GM18858 (cell line): ENCODE measurements around the gene RSPO4.

ENCODE experiments used
- ATAC-seq: cut with Tn5 transposase; IDR thresholded peaks from one replicate; pipeline ENCODE4 v1.9.1; 2021; ENCODE audit not compliant: unreplicated experiment

The RSPO4 gene

DNA sequence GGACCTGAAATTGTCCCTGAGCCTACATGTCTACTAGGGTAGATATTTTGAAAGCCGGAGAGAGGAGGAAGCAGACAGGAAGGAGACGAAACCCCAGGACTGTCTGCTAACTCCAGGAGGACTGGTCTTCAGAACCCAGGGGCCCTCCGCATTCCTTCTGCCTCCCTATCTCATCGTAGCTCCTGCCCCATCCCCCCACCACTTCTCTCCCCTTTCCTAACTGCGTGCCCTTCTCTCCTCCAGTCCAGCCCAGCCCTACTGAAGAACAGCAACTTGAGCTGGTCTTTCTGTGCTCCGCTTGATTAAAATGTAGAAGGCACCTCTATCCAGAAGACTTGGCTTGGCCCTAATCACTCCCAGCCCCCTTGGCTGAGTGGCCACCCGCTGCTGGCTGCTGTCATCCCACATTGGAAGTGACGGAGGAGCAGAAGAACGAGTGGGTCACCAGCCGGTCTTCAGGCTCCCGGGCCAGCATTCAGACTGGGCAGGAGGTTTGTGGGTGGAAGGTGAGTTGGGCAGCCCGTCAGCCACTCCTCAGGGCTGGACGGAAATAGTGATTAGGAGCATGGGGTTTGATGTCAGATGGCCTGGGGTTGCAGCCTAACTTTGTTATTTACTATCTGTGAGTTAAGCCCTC lies 57.2 kb downstream of the RSPO4 start:
- ATAC-seq: no peak

DNA sequence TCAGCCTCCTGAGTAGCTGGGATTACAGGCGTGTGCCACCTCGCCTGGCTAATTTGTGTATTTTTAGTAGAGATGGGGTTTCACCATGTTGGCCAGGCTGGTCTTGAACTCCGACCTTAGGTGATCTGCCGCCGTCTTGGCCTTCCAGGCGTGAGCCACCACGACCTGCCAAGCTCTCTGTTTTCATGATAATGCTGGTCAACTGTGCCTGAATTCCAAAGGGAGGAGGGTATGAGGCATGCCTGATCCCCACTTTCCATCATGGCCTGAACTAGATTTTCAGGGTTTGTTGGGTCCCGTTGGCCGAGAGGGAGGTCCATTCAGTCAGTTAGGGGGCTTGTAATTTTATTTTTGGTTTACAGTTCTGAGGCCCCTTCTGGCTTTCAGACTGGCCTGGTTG lies 58.0 kb downstream of the RSPO4 start:
- ATAC-seq: no peak

DNA sequence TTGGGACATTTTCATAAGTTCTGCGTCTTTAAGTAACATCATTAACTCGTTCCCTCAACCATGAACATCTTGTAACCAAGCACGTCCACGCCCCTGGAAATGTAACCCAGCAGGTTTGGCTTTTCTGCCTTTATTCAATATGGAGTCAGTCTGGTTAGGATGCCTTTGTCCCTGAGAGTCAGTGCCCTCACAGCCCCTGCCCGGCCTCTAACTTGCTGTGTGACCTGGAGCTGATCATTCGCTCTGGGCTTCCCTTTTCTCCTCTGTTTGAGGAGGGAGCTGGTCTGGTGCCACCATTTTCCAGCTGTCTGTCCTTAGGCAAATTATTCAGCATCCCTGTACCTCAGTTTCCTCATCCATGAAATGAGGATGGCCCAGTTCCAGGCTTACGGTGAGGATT lies 59.5 kb downstream of the RSPO4 start:
- ATAC-seq: no peak

DNA sequence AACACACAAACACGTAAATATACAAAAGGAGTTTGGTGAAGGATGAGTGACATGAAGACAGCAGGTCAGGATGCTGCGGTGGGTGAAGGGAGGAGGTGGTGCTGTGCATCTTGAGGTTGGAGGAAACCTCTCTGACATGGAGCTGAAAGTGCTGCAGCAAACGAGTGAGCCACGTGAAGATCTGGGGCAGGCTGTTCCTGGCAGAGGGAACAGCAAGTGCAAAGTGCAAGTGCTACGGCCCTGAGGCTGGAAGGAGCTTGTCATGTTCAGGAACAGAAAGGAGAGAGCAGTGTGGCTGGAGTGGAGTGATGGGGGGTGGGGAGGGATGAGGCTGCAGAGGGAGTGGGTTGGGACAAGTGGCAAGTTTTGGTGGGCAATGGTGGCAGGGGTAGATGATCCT lies 61.2 kb downstream of the RSPO4 start:
- no peak for ATAC-seq

DNA sequence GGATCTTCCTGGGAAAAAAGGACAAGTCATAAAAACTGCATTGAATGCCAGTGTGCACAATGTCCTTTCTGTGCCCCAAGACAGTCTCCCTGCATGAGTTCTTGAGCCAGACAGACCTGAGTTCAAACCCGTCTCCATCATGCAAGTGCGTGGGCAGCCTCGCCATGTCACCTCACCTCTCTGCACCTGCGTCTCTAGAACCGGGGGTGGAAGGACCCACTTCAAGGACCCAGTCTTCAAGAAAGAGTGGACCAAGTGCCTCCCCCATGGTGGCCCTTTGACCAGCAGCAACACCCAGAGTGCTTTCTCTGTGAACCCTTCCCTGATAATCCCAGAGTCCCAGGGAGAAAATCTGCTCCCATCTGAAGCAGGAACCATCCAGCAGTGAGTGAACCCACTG lies 62.5 kb downstream of the RSPO4 start:
- ATAC-seq: no peak

DNA sequence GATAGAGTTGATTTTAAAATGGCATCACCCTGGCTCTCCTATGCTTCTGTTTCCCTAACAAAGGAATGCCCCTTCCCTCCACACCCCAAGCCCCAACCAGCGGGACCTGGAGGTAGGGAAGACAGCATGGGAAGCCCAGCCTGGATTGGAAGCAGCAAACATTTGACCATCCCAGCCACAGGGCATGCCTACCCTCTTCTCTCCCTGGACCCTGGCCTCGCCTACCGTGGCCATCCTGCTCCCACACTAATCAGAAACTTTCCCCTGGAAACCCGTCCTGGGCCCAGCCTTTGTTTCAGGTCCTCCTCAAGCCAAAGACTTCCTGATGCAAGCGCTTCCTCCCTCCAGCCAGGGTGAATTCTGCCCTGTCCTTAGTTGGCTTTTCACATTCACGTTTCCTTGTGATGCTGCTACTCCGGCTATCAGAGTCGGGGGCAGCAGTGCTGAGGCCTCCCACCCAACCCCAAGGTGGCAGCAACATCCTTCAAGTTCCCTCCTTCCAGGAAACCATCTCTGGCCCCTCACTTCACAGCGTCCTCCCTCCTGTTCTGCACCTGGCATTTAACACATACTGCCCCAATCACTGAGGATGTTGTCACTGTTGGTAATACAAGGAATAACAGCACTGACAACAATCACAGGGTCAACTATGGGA lies 67.8 kb downstream of the RSPO4 start:
- ATAC-seq: no peak

DNA sequence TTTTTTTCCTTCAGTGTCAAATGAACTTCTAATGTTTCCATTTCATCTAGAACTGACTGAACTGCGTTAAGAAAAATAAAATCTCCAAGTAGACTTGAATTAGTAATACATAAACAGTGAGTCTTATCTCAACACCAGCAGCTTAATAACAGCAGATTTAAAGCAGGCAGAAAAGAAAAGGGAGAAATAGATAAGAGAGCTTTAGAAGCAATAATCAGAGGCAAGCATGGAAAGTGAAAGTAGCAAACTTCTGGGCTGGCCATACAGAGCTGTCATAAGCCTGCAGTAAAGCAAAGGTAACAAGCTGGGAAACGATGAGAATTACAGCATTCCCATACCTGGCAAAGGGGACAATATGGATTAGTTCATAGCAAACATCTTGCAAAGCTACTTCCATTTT lies 69.1 kb downstream of the RSPO4 start:
- no peak for ATAC-seq

DNA sequence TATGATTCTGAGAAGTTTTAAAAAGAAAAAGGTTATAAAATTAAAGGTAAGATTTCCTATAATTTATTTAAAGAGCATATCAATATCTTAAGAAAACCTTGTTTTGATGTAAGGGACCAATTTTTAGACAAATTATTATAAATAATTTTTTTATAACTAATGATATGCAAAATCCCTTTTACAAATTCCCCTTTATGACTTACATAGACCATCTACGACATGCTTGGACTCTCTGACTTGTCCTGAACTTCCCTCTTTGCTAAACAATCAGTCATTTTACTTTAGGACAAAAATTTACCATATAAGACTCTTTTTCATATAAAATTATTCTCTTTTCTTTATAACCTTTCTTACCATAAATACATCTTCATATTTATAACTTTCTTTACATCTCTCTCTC lies 70.7 kb downstream of the RSPO4 start:
- no peak for ATAC-seq

DNA sequence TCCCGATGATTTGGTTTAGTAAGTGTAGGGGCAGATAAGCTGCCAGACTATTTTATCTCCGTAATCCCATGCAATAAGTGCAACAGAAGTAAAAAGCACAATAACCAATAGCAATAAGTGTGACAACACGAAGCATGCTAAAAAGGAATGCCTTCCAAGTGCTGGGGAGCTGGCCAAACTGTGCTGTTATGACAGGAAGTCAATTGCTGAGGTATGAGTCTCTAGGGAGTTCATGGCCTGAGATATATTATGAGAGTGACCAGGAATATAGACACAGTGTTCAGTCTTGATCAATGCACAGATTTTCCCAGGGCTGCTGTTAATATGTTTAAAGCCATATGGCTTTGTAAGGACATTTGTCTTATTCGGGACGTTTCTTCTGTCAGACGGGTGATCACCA lies 75.4 kb downstream of the RSPO4 start:
- no peak for ATAC-seq

DNA sequence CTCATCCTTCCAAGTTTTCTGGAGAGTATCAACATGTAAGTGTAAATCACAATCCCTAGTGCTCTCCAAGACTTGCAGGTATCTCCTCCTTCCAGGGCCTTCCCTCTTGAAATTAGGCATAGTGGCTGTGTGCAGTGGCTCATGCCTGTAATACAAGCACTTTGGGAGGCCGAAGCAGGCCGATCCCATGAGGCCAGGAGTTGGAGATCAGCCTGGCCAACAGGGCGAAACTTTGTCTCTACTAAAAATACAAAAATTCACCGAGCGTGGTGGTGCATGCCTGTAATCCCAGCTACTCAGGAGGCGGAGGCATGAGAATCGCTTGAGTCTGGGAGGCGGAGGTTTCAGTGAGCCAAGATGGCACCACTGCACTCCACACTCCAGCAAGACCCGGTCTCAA lies 76.6 kb downstream of the RSPO4 start:
- ATAC-seq: no peak

DNA sequence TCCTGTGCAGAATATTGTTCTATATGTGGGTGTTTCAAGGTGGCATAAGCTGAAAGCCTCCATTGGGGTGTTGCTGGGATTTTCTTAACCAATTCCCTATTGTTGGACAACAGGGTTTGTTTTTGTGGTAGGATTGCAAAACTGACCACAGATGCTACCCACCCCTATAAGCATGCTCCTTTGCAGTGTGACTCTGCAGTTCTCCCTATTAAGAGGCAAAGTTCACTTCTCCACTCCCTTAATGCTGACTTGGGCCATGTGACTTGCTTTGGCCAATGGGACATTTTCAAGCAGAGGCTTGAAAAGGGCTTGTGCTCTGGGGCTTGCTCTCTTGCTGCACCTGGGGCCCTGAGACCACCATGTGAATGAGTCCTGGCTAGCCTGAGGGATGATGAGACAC lies 77.5 kb downstream of the RSPO4 start:
- ATAC-seq: no peak

DNA sequence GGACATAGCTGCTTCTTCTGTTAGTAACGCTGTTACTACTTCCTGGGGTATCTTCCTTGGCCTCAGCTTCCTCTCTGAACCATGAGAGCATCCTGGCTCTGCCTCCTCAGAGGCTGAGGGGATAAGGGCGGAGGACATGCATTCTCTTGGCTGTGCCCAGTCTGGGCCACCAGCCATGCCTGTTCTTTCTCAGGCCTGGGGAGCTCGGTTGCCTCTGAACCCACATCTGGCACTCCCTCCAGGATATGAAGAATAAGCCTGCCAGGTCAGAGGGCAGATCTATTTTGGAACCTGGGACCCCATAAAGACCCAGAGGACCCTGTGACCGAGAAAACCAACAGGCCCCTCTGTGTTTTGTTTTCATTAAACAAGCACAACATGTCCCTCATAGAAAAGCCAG lies 79.3 kb downstream of the RSPO4 start:
- no peak for ATAC-seq

DNA sequence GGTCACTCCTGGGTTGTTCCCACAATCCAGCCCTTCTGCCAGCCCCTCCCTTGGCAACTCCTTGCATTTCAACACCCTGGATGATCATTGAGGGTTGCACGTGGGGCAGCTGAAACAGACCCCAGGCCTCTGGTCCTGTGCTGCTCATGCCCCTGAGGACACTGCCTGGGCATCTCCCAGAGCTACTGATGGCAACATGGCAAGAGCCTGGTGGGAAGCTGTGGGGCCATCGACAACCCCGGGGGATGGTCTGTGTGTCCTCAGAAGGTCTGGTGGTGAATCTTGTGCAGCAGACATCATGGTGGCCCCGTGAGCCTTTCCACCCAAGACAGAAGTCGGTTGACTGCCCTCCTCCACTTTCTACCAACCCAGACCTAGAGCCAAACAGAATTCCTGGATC lies 81.0 kb downstream of the RSPO4 start:
- no peak for ATAC-seq

DNA sequence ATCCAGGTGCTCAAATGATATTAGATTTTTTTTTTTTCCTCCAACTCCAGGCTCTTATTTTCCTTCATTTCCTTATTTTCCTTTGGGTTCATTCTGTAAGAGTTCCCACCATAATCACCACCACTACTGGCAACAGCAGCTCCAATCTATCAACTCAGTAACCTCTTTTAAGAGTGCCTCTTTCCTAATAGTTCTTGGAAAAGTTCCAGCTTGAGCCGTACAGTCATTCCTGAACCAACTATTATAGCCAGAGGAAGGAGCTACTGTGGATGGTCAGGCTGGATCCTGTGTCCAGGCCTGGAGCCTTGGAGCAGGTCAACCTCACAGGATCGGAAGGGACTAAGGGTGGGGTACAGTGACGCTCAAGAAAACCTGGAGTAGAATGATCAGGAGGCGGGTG lies 81.8 kb downstream of the RSPO4 start:
- no peak for ATAC-seq

DNA sequence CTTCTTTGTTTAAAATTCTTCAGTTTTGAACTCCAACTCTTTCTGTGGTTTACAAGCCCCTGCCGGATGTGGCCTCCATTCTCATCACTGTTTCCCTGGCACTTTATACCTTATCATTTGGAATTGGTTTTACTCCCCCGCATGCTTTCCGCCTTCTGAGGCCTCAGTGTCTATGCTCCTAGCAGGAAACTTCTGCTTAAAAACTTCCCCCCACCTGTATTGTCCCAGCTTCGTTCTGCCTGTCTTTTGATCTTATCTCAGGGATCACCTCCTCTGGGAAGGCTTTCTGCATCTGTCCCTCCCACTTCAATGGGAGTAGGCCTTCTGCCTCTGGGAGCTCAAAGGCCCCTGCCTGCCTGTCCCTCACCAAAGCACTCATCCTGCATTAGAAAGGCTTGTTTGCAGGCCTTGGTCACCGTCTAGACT lies 82.6 kb downstream of the RSPO4 start:
- no peak for ATAC-seq

DNA sequence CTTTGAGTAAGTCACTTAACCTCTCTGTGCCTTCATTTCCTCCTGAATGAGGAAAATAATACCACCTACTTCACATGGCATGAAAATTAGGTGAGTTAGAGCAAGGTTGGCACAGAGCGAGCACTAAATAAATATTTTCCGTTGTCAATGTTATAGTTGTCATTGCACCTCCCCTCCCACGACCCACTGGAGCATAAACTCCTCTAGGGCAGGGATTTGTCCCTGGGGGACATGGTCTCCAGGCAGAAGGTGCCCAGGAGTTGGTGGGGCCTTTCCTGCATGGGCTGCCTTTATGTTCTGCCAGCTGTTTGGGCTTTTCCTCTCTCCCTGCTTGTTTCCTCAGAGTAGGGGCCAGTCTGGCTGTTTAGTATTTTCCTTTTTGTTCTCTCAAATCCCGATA lies 84.7 kb downstream of the RSPO4 start:
- ATAC-seq: no peak

DNA sequence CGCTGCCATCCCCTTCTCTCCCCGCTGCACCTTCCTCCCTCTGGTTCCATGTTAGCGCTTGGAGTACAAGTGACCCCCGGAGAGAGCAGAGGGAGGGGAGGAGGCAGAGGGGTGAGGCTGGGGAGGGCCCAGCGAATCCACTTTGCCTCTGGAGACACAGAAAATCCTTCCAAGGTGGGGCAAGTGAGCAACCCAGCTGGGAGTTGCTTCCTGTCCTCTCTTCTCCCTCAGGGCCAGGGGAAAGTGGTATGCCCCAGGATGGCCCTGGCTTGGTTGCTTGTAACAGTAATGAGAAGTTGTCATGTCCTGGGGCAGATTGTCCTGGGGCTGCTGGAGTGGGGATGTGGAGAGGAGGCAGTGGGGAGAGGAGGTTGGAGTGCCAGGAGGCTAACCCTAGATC lies 85.3 kb downstream of the RSPO4 start:
- ATAC-seq: no peak

DNA sequence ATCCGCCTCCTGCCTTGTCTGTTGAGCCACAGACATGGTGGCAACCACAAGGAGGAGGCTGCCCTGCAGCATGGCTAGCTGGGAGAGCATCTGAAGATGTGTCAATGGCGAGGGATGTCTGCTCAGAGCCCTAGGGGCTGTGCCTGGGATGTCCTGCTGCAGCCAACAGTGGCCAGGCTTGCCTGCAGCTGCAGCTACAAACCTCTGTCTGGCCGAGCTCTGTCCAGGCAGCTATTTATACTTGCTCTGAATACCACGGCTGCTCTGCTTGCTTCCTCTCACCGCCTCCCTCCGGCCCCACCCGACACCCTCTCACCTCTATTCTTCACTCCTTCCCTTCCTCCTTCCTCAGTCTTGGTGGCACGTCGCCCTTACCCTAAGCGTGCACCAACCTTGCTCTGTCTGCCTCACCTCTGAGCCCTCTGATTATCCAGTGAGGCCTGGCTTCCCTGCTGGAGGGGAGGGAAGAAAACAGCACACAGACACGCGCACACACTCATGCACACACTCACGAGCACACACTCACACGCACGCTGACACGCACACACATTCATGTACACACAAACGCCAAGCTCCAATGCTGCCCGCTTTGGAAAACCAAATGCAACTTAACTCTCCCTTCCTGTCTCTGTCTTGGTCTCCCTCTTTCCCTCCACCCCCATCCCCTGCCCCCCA lies 85.8 kb downstream of the RSPO4 start, which contains the start of gene ANGPT4:
ANGPT4 (minus strand) TSS at position 210 of the 675 bp plus-strand sequence; CDS start at position 90, 120 bp downstream.
- no peak for ATAC-seq

DNA sequence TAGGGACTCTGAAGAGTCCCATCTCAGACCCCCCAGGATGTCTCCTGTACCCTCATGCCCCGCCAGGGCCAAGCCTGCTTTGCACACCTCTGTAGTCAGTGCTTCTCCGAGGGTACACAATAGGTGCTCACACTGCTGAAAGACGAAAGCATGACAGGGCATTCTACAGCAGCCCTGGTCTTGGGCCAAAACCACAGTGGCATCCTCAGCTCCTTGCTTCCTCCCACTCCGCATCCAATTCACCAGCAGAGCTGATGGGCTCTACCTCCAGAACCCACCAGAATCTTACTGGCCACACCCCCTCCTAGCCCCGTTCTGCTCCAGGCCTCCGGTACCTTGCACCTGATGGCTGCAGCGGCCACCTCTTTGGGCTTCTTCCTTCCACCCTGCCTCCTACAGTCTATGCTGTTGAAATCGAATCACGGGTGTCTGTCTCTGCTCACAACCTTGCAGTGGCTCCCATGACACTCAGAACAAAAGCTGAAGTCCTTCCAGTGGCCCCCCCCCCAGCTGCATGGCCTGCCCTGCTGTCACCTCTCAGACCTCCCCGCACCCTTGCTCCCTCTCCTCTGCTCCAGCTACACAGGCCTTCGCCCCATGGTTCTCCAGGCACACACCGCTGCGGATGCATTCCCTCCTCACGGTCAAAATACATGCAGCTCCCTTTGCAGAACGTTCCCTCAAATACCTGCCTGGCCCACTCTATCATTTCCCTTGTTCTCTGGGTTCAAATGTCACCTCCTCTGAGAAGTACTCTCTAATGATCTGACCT lies 87.2 kb downstream of the RSPO4 start:
- no peak for ATAC-seq

DNA sequence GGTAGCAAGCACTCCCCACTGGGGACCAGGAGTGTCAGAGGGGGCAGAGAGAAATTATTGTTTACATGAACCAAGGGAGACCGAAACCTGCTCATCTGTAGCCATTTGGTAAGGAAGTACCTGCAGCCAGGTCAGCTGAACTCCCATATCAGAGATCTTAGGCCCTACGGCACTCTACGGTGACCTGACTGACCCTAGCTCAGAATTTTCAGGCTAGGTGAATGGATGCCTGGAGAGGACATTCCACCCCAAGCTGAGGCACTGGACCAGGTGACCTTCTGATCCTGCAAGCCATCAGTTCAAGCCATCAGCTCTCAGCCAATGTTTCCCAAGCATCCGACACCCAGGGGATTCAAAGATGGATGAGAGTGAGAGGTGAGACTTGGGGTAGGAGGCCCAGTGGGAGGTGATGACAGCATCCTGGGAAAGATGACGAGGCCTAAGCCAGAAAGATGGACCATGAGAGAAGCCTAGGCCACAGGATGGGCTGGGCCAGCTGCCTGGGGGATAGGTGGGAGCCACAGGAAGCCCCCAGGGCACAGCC lies 88.7 kb downstream of the RSPO4 start:
- ATAC-seq: no peak

DNA sequence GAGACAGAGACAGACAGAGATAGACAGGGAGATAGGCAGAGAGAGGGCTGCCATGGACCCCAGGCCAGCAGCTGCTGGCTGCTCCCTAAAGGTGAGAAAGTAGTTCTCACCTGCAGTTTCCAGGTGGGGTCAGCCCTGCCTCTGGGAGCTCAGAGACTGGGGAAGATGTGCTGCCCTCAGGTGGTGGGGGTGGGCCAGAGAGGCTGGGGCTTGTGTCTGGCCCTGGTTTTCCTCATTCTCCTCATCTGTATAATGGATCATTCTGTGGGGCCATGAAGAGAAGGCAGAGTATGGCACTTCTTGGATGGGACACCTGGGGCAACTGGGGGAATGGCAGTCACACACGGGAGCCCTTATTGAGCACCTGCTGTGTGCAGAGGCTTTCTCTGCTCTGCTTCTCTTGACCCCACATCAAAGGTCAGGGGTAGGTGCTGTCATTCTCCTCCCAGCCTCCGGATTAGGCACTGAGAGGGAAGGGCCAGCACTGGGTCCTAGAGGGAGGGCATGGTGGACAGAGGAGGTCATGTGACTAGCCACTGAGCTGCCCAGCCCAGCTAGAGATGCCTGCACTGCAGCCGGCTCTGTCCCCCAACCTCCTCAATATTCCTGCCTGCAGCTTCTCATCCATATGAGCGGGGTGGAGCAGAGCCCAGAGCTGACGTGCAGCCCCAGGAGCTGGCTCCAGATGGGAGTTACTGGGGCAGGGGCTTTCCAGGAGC lies 90.1 kb downstream of the RSPO4 start:
- ATAC-seq: no peak
